ENCODE results near the gene PHGDH. TPM values are rescaled to one million over a fixed set of nuclear protein-coding genes. Genes with fewer than 3 reads are reported as not detected.

PHGDH gene
- total and polyA plus RNA-seq, 9 of the 15 experiments (the other 6 are each of a cell fraction or from before 2014, with no cell fraction given): 6.7 to 84.2 (median 36.2) TPM

GRCh38 chr1:119712342-119713038, 756 bp downstream of the PHGDH start (continued):
- TF ChIP-seq CBX2 (IDR thresholded peaks at IDR 0.05; ENCODE audit: insufficient read depth, low read length, poor library complexity, severe bottlenecking) (no peak), ELK1 (CRISPR knock-in tag; IDR thresholded peaks at IDR 0.05) (no peak), ZNF449 (CRISPR knock-in tag; IDR thresholded peaks at IDR 0.05) (no peak), ZNF639 (CRISPR knock-in tag; conservative IDR thresholded peaks at IDR 0.05 in 1 of 2, IDR thresholded peaks at IDR 0.05 in 1 of 2) (no peak), ZNF133 (CRISPR knock-in tag; IDR thresholded peaks at IDR 0.05) (no peak), KDM1A (IDR thresholded peaks at IDR 0.05) (no peak; a peak in 1 of 4 replicates), GTF2F1 (IDR thresholded peaks at IDR 0.05; ENCODE audit: low read depth, low read length) (no peak), ZNF77 (CRISPR knock-in tag; IDR thresholded peaks at IDR 0.05) (no peak), TFAM (CRISPR knock-in tag; conservative IDR thresholded peaks at IDR 0.05) (no peak), MAZ (CRISPR knock-in tag; conservative IDR thresholded peaks at IDR 0.05 in 1 of 2, IDR thresholded peaks at IDR 0.05 in 1 of 2) (peak; percentile 29 to 86; a peak in 3 of 4 replicates), PYGO2 (tag; IDR thresholded peaks at IDR 0.05) (no peak), ZSCAN29 (IDR thresholded peaks at IDR 0.05) (no peak), SMARCA5 (IDR thresholded peaks at IDR 0.05) (no peak), SREBF2 (CRISPR knock-in tag; IDR thresholded peaks at IDR 0.05) (no peak), ASH1L (IDR thresholded peaks at IDR 0.05; ENCODE audit: borderline replicate concordance, low read depth, partially characterized antibody) (no peak), ZNF551 (CRISPR knock-in tag; IDR thresholded peaks at IDR 0.05) (no peak), BRD4 (IDR thresholded peaks at IDR 0.05) (no peak), EGR1 (conservative IDR thresholded peaks at IDR 0.05) (peak; percentile 38; the same call in 1 of the 2 replicates), DMBX1 (CRISPR knock-in tag; IDR thresholded peaks at IDR 0.05; ENCODE audit: borderline replicate concordance) (no peak), CHAMP1 (IDR thresholded peaks at IDR 0.05) (no peak), NFE2L1 (tag; IDR thresholded peaks at IDR 0.05; ENCODE audit: borderline replicate concordance, low read depth) (no peak)

Data from K562 (cell line).